Loucy (cell line): ENCODE results near the gene WWC1.

ENCODE experiments used
- EZH2phosphoT487 ChIP-seq: fragments of 200-600 bp; IDR thresholded peaks from 2 replicates; pipeline ENCODE4 v1.6.1; 2018; ENCODE audit warnings: antibody characterized with exemption, mild to moderate bottlenecking, moderate library complexity, borderline replicate concordance
- TF ChIP-seq, protein P1 (sequence below): fragments of 200-600 bp; sonication (generic); conservative IDR thresholded peaks from 2 replicates; pipeline ENCODE4 v1.5.1; 2014; ENCODE audit warnings: mild to moderate bottlenecking, antibody characterized with exemption, low read length

DNA sequence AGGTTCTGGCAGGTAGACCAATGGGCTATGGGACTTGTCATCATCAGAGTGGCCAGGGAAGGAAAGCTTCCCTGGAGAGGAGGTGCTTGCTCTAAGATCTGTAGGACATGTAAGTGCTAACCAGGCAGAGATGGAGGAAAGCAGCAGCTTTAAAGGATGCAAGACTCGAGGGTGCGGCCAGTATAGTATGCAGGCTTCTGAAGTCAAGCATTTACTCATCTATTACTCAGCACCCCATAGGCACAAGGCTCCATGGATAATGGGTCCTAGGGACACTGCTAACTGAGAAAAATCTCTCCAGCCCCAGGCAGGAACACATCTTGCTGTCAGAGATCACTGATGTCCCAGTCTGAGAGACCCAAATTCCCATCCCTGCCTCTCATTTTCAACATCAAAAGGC, 49.7 kb downstream of the WWC1 start:
- TF ChIP-seq, protein P1, sequence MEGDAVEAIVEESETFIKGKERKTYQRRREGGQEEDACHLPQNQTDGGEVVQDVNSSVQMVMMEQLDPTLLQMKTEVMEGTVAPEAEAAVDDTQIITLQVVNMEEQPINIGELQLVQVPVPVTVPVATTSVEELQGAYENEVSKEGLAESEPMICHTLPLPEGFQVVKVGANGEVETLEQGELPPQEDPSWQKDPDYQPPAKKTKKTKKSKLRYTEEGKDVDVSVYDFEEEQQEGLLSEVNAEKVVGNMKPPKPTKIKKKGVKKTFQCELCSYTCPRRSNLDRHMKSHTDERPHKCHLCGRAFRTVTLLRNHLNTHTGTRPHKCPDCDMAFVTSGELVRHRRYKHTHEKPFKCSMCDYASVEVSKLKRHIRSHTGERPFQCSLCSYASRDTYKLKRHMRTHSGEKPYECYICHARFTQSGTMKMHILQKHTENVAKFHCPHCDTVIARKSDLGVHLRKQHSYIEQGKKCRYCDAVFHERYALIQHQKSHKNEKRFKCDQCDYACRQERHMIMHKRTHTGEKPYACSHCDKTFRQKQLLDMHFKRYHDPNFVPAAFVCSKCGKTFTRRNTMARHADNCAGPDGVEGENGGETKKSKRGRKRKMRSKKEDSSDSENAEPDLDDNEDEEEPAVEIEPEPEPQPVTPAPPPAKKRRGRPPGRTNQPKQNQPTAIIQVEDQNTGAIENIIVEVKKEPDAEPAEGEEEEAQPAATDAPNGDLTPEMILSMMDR = no peak
- TF ChIP-seq EZH2phosphoT487 = no peak
